ENCODE measurements around the gene RNU4-1.

GRCh38 chr12:120292411-120292660 lies 701 bp downstream of the RNU4-1 start:
- no peak for TF ChIP-seq CTCF (IDR thresholded peaks at IDR 0.05)
- TF ChIP-seq POLR2A (IDR thresholded peaks at IDR 0.05) = no peak
- TF ChIP-seq EP300 (IDR thresholded peaks at IDR 0.05) = no peak
